ENCODE results near the gene PTGFRN. TPM values are rescaled to one million over a fixed set of nuclear protein-coding genes. Genes with fewer than 3 reads are reported as not detected.
A peak's percentile ranks its signal among the peaks of the same experiment; 100 is the strongest.
"Not testable (repeated sequence)": the region's sequence is repeated elsewhere in the genome, so short reads cannot be mapped to it uniquely, and the experiment has no call there.

Gene PTGFRN
- total RNA-seq, 4 donors from 2014 or later: 10.7 to 39.8 (median 28.5) TPM

- ATAC-seq (ENCODE audit: low FRiP score) (no peak), DNase-seq (ENCODE audit: low spot score) (no peak)
- no peak for TF ChIP-seq CTCF (IDR thresholded peaks at IDR 0.05)
These were observed 59.0 kb downstream of the PTGFRN start for GRCh38 chr1:116968724-116969123.

DNA sequence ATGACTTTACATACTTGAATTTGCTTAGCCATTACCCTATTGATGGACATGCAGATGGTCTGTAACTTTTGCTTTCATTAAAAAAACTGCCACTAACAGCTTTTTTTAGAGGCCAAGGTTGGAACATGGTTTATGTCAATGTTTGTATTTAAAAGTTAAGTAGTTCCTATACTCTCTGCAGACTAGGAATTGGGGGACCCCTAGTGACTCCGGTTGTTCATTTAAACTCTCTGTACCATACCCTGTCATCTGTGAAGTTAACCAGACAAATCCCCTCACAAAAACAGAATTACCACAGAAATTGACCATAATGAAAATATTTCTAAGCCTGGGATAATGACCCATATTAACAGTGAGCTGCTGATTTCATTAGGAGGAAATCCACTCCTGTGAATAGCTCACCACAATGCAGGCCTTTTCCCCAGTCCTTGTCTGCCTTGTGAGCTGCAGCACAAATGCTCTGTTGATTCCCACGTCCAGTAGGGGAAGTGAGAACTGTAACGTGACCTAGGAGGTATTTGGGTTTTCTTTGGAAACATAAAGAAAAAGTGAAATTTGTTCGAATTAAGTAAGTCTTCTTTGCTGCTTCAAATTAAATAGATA lies 61.6 kb downstream of the PTGFRN start:
- ATAC-seq (ENCODE audit: low FRiP score) (no peak), DNase-seq (ENCODE audit: low spot score) (no peak)
- no peak for TF ChIP-seq CTCF (IDR thresholded peaks at IDR 0.05)

DNA sequence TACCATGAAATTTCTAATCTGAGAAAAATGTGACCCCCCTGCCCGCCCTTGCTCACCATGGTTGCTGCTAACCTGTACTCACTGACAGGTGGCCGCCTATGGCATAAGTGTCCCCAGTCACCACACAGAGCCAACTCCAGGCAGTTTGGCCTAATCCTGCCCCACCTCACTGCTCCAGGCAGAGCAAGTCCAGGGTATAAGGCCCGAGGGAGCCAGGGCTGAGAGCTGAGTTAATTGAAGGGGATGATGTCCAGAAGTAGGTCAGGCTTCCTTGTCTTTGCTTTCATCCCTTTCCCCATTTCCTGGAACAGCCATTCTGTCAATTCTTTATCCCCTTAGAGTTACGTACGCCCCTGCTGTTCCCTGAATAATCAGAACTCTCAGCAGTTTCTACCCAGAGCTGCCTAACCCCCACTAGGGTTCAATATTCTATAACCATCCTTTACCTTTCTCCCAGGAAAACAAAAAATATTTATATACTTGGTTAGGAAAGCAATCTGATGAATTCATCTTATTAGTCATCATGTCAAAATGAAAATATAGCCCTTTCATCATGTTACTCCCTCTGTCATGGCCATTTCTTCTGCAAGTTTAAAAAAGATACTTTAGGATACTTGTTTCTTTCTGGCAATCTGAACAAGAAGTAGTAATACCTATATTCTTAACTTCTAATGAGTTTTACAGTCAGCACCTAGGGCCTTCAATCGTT lies 62.4 kb downstream of the PTGFRN start:
- DNase-seq (ENCODE audit: low spot score) (no peak), ATAC-seq (ENCODE audit: low FRiP score) (peak; percentile 41)
- TF ChIP-seq CTCF (IDR thresholded peaks at IDR 0.05): no peak

DNA sequence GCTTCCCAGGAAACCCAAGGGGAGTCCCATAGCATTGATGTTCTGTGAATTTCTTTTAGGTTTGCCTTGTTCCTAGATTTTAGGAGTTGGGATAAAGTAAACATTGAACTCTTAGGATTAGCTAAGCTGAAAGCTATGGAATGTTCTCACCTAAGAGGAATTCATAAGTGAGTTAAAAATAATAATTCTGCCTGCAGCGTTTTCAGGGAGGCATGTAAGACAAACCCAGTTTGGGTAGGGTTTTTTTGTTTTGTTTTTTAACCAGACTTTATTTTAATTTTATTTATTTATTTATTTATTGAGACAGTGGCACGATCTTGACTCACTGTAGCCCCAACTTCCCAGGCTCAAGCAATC lies 62.9 kb downstream of the PTGFRN start:
- ATAC-seq (ENCODE audit: low FRiP score): no peak
- DNase-seq (ENCODE audit: low spot score): no peak
- no peak for TF ChIP-seq CTCF (IDR thresholded peaks at IDR 0.05)

DNA sequence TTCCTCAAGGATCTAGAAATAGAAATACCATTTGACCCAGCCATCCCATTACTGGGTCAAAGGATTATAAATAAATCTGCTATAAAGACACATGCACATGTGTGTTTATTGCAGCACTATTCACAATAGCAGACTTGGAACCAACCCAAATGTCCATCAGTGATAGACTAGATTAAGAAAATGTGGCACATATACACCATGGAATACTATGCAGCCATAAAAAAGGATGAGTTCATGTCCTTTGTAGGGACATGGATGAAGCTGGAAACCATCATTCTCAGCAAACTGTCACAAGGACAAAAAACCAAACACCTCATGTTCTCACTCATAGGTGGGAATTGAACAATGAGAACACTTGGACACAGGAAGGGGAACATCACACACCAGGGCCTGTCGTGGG lies 70.6 kb downstream of the PTGFRN start:
- not testable (repeated sequence) for DNase-seq (ENCODE audit: low spot score); ATAC-seq (ENCODE audit: low FRiP score)

- ATAC-seq (ENCODE audit: low FRiP score) (no peak), DNase-seq (ENCODE audit: low spot score) (no peak)
- no peak for TF ChIP-seq CTCF (IDR thresholded peaks at IDR 0.05)
These were observed 71.9 kb downstream of the PTGFRN start for GRCh38 chr1:116981521-116982037.

GRCh38 chr1:116982319-116983004 lies 72.7 kb downstream of the PTGFRN start:
- ATAC-seq (ENCODE audit: low FRiP score) (no peak), DNase-seq (ENCODE audit: low spot score) (no peak)
- TF ChIP-seq CTCF (IDR thresholded peaks at IDR 0.05): no peak

Measured in omental fat pad (tissue), 4 donors.